GM12872 (cell line): ENCODE measurements around the gene TBC1D5.

Experiments used
- CTCF ChIP-seq: IDR thresholded peaks from 3 replicates; pipeline ENCODE4 v1.5.1; 2011; ENCODE audit warnings: low read depth, mild to moderate bottlenecking, low read length, moderate library complexity; ENCODE audit not compliant: insufficient read depth

The TBC1D5 gene

GRCh38 chr3:17607905-17608304, 134.5 kb downstream of the TBC1D5 start:
- no peak for TF ChIP-seq CTCF

- no peak for TF ChIP-seq CTCF
These were observed 136.5 kb downstream of the TBC1D5 start for GRCh38 chr3:17605934-17606333.

- TF ChIP-seq CTCF = no peak
These were observed 137.4 kb downstream of the TBC1D5 start for GRCh38 chr3:17605032-17605431.

- TF ChIP-seq CTCF = no peak
These were observed 140.3 kb downstream of the TBC1D5 start for GRCh38 chr3:17602126-17602525.

- TF ChIP-seq CTCF = no peak
These were observed 149.5 kb downstream of the TBC1D5 start for GRCh38 chr3:17592956-17593355.

GRCh38 chr3:17590465-17590864, 152.0 kb downstream of the TBC1D5 start:
- TF ChIP-seq CTCF = no peak

- no peak for TF ChIP-seq CTCF
These were observed 152.5 kb downstream of the TBC1D5 start for GRCh38 chr3:17589888-17590287.

- TF ChIP-seq CTCF = no peak
These were observed 154.0 kb downstream of the TBC1D5 start for GRCh38 chr3:17588422-17588821.
